ENCODE measurements around the gene MPPED1.

Gene MPPED1

GRCh38 chr22:43396321-43396933, 15.4 kb upstream of the MPPED1 start:
- TF ChIP-seq TAF1 (IDR thresholded peaks at IDR 0.05; ENCODE audit: low read depth) (no peak), USF1 (IDR thresholded peaks at IDR 0.05) (no peak), MAX (IDR thresholded peaks at IDR 0.05) (no peak), CREB1 (IDR thresholded peaks at IDR 0.05; ENCODE audit: low read depth) (no peak), RAD21 (IDR thresholded peaks at IDR 0.05; ENCODE audit: low read depth) (no peak)

- TF ChIP-seq TCF12 (IDR thresholded peaks at IDR 0.05; ENCODE audit: low read depth) = no peak
- no peak for TF ChIP-seq TAF1 (IDR thresholded peaks at IDR 0.05; ENCODE audit: low read depth)
- TF ChIP-seq NFIC (IDR thresholded peaks at IDR 0.05) = no peak
- TF ChIP-seq EP300 (IDR thresholded peaks at IDR 0.05; ENCODE audit: borderline replicate concordance) = no peak
- no peak for TF ChIP-seq USF1 (IDR thresholded peaks at IDR 0.05)
- TF ChIP-seq EGR1 (IDR thresholded peaks at IDR 0.05) = no peak
- no peak for TF ChIP-seq YY1 (IDR thresholded peaks at IDR 0.05; ENCODE audit: low read depth)
- TF ChIP-seq RAD21 (IDR thresholded peaks at IDR 0.05; ENCODE audit: low read depth) = no peak
- no peak for TF ChIP-seq CREB1 (IDR thresholded peaks at IDR 0.05; ENCODE audit: low read depth)
- no peak for TF ChIP-seq FOXM1 (IDR thresholded peaks at IDR 0.05; ENCODE audit: borderline replicate concordance, low read depth)
- TF ChIP-seq CEBPB (IDR thresholded peaks at IDR 0.05) = no peak
- TF ChIP-seq TEAD4 (IDR thresholded peaks at IDR 0.05) = no peak
These were observed 14.8 kb upstream of the MPPED1 start for GRCh38 chr22:43396934-43397457.

- no peak for TF ChIP-seq CEBPB (IDR thresholded peaks at IDR 0.05)
- no peak for TF ChIP-seq EP300 (IDR thresholded peaks at IDR 0.05; ENCODE audit: borderline replicate concordance)
- TF ChIP-seq RAD21 (IDR thresholded peaks at IDR 0.05; ENCODE audit: low read depth) = no peak
- TF ChIP-seq ZBTB7A (IDR thresholded peaks at IDR 0.05; ENCODE audit: low read depth) = no peak
- TF ChIP-seq YY1 (IDR thresholded peaks at IDR 0.05; ENCODE audit: low read depth) = no peak
- no peak for TF ChIP-seq TCF12 (IDR thresholded peaks at IDR 0.05; ENCODE audit: low read depth)
These were observed 14.0 kb upstream of the MPPED1 start for GRCh38 chr22:43397766-43398165.

GRCh38 chr22:43398246-43398645, 13.6 kb upstream of the MPPED1 start:
- TF ChIP-seq NFIC (IDR thresholded peaks at IDR 0.05) (no peak), USF1 (IDR thresholded peaks at IDR 0.05) (no peak), TAF1 (IDR thresholded peaks at IDR 0.05; ENCODE audit: low read depth) (no peak), CREB1 (IDR thresholded peaks at IDR 0.05; ENCODE audit: low read depth) (no peak), ZBTB7A (IDR thresholded peaks at IDR 0.05; ENCODE audit: low read depth) (no peak), TCF12 (IDR thresholded peaks at IDR 0.05; ENCODE audit: low read depth) (no peak), EP300 (IDR thresholded peaks at IDR 0.05; ENCODE audit: borderline replicate concordance) (no peak)

GRCh38 chr22:43398910-43399309, 12.9 kb upstream of the MPPED1 start:
- TF ChIP-seq CREB1 (IDR thresholded peaks at IDR 0.05; ENCODE audit: low read depth) = no peak
- TF ChIP-seq RAD21 (IDR thresholded peaks at IDR 0.05; ENCODE audit: low read depth) = no peak
- no peak for TF ChIP-seq EGR1 (IDR thresholded peaks at IDR 0.05)
- no peak for TF ChIP-seq REST (IDR thresholded peaks at IDR 0.05; ENCODE audit: low read depth)
- TF ChIP-seq TCF12 (IDR thresholded peaks at IDR 0.05; ENCODE audit: low read depth) = no peak
- TF ChIP-seq MAX (IDR thresholded peaks at IDR 0.05) = no peak
- TF ChIP-seq CEBPB (IDR thresholded peaks at IDR 0.05) = no peak

- TF ChIP-seq RAD21 (IDR thresholded peaks at IDR 0.05; ENCODE audit: low read depth) (no peak), FOXM1 (IDR thresholded peaks at IDR 0.05; ENCODE audit: borderline replicate concordance, low read depth) (no peak), EP300 (IDR thresholded peaks at IDR 0.05; ENCODE audit: borderline replicate concordance) (no peak), TCF12 (IDR thresholded peaks at IDR 0.05; ENCODE audit: low read depth) (no peak), USF1 (IDR thresholded peaks at IDR 0.05) (peak; percentile 89)
These were observed 12.4 kb upstream of the MPPED1 start for GRCh38 chr22:43399338-43399979.

- TF ChIP-seq TCF12 (IDR thresholded peaks at IDR 0.05; ENCODE audit: low read depth) (no peak), RAD21 (IDR thresholded peaks at IDR 0.05; ENCODE audit: low read depth) (no peak), NFIC (IDR thresholded peaks at IDR 0.05) (no peak)
These were observed 11.8 kb upstream of the MPPED1 start for GRCh38 chr22:43399980-43400358.
